Measurements from ENCODE around the gene SCD. TPM values are rescaled to one million over a fixed set of nuclear protein-coding genes. Genes with fewer than 3 reads are reported as not detected.
A peak's percentile ranks its signal among the peaks of the same experiment; 100 is the strongest.

Gene SCD
- total and polyA plus RNA-seq, 9 of the 15 experiments (the other 6 are each of a cell fraction or from before 2014, with no cell fraction given): 114 to 486 (median 188) TPM

DNA sequence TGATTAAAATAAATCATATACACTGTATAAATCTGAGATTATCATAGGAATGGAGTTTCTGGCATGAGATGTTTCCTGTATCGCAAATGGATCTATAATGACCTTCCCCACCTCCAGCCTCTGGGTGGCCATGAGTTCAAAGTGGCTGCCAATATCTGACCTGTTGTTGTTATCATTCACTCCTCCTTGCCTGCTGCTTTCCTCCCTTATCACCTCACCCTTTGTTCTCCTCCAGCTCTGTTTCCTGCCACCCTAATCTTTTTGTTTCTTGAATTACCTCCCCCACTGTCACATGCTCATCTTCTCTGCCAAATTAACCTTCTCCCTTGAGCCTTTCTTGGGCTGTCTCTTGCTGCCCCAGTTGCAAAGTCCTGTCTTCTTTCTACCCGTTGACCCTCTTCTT lies 12.0 kb downstream of the SCD start (continued):
- TF ChIP-seq SAFB (IDR thresholded peaks at IDR 0.05; ENCODE audit: borderline replicate concordance, low read depth, low read length) (no peak), SRSF1 (IDR thresholded peaks at IDR 0.05; ENCODE audit: low read depth, low read length) (no peak), RBM25 (IDR thresholded peaks at IDR 0.05; ENCODE audit: low read depth, low read length, severe bottlenecking) (no peak), ZNF586 (CRISPR knock-in tag; conservative IDR thresholded peaks at IDR 0.05) (no peak), PHF21A (IDR thresholded peaks at IDR 0.05; ENCODE audit: borderline replicate concordance, low read depth) (peak; percentile 45; the same call in 1 of the 2 replicates), PCBP1 (IDR thresholded peaks at IDR 0.05; ENCODE audit: low read depth, low read length, poor library complexity, severe bottlenecking) (no peak), ZFP36 (IDR thresholded peaks at IDR 0.05; ENCODE audit: low read depth, low read length, partially characterized antibody) (no peak), TAF9B (IDR thresholded peaks at IDR 0.05; ENCODE audit: partially characterized antibody) (peak; percentile 23), KAT8 (IDR thresholded peaks at IDR 0.05; ENCODE audit: low read depth) (no peak), HDAC1 (IDR thresholded peaks at IDR 0.05) (peak; percentile 48 to 92; a peak in 3 of 4 replicates), NELFE (IDR thresholded peaks at IDR 0.05; ENCODE audit: insufficient read depth, insufficient read length) (no peak), ELF4 (CRISPR knock-in tag; IDR thresholded peaks at IDR 0.05) (peak; percentile 85; the same call in 1 of the 2 replicates), ZNF584 (CRISPR knock-in tag; IDR thresholded peaks at IDR 0.05; ENCODE audit: low read depth) (0 out of 2 replicates have a peak, but pooled peaks have one; percentile 31)
- TF ChIP-seq, protein P1, sequence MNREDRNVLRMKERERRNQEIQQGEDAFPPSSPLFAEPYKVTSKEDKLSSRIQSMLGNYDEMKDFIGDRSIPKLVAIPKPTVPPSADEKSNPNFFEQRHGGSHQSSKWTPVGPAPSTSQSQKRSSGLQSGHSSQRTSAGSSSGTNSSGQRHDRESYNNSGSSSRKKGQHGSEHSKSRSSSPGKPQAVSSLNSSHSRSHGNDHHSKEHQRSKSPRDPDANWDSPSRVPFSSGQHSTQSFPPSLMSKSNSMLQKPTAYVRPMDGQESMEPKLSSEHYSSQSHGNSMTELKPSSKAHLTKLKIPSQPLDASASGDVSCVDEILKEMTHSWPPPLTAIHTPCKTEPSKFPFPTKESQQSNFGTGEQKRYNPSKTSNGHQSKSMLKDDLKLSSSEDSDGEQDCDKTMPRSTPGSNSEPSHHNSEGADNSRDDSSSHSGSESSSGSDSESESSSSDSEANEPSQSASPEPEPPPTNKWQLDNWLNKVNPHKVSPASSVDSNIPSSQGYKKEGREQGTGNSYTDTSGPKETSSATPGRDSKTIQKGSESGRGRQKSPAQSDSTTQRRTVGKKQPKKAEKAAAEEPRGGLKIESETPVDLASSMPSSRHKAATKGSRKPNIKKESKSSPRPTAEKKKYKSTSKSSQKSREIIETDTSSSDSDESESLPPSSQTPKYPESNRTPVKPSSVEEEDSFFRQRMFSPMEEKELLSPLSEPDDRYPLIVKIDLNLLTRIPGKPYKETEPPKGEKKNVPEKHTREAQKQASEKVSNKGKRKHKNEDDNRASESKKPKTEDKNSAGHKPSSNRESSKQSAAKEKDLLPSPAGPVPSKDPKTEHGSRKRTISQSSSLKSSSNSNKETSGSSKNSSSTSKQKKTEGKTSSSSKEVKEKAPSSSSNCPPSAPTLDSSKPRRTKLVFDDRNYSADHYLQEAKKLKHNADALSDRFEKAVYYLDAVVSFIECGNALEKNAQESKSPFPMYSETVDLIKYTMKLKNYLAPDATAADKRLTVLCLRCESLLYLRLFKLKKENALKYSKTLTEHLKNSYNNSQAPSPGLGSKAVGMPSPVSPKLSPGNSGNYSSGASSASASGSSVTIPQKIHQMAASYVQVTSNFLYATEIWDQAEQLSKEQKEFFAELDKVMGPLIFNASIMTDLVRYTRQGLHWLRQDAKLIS (CRISPR knock-in tag; IDR thresholded peaks at IDR 0.05): no peak
- TF ChIP-seq, protein P2, sequence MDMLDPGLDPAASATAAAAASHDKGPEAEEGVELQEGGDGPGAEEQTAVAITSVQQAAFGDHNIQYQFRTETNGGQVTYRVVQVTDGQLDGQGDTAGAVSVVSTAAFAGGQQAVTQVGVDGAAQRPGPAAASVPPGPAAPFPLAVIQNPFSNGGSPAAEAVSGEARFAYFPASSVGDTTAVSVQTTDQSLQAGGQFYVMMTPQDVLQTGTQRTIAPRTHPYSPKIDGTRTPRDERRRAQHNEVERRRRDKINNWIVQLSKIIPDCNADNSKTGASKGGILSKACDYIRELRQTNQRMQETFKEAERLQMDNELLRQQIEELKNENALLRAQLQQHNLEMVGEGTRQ (CRISPR knock-in tag; IDR thresholded peaks at IDR 0.05): peak; percentile 54
- TF ChIP-seq, protein P3, sequence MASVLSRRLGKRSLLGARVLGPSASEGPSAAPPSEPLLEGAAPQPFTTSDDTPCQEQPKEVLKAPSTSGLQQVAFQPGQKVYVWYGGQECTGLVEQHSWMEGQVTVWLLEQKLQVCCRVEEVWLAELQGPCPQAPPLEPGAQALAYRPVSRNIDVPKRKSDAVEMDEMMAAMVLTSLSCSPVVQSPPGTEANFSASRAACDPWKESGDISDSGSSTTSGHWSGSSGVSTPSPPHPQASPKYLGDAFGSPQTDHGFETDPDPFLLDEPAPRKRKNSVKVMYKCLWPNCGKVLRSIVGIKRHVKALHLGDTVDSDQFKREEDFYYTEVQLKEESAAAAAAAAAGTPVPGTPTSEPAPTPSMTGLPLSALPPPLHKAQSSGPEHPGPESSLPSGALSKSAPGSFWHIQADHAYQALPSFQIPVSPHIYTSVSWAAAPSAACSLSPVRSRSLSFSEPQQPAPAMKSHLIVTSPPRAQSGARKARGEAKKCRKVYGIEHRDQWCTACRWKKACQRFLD (CRISPR knock-in tag; IDR thresholded peaks at IDR 0.05): 0 out of 2 replicates have a peak, but pooled peaks have one; percentile 56
- TF ChIP-seq, protein P4, sequence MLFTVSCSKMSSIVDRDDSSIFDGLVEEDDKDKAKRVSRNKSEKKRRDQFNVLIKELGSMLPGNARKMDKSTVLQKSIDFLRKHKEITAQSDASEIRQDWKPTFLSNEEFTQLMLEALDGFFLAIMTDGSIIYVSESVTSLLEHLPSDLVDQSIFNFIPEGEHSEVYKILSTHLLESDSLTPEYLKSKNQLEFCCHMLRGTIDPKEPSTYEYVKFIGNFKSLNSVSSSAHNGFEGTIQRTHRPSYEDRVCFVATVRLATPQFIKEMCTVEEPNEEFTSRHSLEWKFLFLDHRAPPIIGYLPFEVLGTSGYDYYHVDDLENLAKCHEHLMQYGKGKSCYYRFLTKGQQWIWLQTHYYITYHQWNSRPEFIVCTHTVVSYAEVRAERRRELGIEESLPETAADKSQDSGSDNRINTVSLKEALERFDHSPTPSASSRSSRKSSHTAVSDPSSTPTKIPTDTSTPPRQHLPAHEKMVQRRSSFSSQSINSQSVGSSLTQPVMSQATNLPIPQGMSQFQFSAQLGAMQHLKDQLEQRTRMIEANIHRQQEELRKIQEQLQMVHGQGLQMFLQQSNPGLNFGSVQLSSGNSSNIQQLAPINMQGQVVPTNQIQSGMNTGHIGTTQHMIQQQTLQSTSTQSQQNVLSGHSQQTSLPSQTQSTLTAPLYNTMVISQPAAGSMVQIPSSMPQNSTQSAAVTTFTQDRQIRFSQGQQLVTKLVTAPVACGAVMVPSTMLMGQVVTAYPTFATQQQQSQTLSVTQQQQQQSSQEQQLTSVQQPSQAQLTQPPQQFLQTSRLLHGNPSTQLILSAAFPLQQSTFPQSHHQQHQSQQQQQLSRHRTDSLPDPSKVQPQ (CRISPR knock-in tag; IDR thresholded peaks at IDR 0.05; ENCODE audit: borderline replicate concordance): no peak
- TF ChIP-seq, protein P5, sequence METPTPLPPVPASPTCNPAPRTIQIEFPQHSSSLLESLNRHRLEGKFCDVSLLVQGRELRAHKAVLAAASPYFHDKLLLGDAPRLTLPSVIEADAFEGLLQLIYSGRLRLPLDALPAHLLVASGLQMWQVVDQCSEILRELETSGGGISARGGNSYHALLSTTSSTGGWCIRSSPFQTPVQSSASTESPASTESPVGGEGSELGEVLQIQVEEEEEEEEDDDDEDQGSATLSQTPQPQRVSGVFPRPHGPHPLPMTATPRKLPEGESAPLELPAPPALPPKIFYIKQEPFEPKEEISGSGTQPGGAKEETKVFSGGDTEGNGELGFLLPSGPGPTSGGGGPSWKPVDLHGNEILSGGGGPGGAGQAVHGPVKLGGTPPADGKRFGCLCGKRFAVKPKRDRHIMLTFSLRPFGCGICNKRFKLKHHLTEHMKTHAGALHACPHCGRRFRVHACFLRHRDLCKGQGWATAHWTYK (CRISPR knock-in tag; IDR thresholded peaks at IDR 0.05): 0 out of 2 replicates have a peak, but pooled peaks have one; percentile 30
